RPMI7951 (cell line): ENCODE measurements around the gene TUBA3E. TPM values are rescaled to one million over a fixed set of nuclear protein-coding genes. Genes with fewer than 3 reads are reported as not detected.
A peak's percentile ranks its signal among the peaks of the same experiment; 100 is the strongest.
"Not testable (repeated sequence)": the region's sequence is repeated elsewhere in the genome, so short reads cannot be mapped to it uniquely, and the experiment has no call there.

ENCODE experiments used
- DNase-seq: peaks from one replicate; pipeline ENCODE4 v3.0.0-alpha.2; 2012; ENCODE audit warnings: low read depth
- total RNA-seq: library from RNA; depleted of rRNA; stranded (reverse); fragments of >200 nt; shearing (Covaris generic); gene quantifications from 2 replicates; pipeline ENCODE4 v1.2.3, GENCODE V29; 2014

Gene TUBA3E
- total RNA-seq, 1 experiment from 2014 or later, result not detected

DNA sequence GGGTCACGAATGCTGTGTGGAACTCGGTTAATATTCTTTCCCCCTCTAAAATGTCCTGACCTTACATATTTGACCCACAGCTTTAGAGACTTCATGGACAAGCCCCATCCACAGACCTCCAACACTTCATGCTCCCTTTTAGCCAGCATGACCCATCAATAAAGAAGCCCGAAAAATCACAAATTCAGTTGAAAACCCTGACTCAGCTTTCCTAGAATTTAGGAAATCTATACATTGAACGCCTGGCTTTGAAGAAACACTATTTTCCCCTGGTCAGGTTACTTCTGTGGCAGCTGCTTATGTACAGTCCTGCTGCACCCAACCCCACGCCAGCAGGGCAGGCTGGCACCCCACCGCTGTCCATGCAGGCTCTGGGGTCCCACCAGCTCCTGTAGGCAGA, 6.9 kb downstream of the TUBA3E start:
- DNase-seq, result not testable (repeated sequence)

DNA sequence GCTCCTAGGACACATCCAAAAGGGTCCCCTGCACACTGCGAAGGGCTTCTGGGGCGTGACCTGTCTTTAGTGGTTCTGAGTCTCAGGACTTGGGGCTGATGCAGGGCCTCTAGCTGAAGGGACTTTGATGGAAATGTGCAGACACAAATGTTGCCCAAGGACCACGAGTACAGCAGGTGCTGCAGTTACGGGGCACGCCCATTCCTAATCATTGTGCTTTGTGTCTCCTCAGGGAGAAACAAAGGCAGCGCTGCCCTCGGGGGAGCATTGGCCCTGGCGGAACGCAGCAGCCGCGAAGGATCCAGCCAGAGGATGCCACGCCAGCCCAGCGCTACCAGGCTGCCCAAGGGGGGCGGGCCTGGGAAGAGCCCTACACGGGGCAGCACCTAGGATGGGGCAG, 8.0 kb downstream of the TUBA3E start:
- DNase-seq, result no peak

DNA sequence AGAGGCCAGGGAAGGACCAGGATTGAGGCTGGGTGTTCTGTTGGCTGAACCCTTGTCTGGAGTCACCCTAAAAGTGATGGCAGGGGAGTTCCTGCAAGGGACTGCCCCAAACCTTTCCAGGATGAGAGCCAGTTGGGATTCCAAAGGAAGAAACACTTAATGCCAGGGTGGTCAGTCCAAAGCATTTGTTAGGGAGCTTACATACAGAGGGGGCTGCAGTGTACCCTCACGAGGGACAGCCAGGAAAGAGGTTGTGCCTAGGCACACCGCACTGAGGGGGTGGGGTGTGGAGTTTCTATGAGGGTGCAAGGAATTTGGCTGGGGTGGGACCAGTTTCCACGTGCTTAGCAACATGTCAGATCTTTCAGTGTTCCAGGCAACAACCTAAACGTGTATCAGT, 9.3 kb downstream of the TUBA3E start:
- not testable (repeated sequence) for DNase-seq

DNA sequence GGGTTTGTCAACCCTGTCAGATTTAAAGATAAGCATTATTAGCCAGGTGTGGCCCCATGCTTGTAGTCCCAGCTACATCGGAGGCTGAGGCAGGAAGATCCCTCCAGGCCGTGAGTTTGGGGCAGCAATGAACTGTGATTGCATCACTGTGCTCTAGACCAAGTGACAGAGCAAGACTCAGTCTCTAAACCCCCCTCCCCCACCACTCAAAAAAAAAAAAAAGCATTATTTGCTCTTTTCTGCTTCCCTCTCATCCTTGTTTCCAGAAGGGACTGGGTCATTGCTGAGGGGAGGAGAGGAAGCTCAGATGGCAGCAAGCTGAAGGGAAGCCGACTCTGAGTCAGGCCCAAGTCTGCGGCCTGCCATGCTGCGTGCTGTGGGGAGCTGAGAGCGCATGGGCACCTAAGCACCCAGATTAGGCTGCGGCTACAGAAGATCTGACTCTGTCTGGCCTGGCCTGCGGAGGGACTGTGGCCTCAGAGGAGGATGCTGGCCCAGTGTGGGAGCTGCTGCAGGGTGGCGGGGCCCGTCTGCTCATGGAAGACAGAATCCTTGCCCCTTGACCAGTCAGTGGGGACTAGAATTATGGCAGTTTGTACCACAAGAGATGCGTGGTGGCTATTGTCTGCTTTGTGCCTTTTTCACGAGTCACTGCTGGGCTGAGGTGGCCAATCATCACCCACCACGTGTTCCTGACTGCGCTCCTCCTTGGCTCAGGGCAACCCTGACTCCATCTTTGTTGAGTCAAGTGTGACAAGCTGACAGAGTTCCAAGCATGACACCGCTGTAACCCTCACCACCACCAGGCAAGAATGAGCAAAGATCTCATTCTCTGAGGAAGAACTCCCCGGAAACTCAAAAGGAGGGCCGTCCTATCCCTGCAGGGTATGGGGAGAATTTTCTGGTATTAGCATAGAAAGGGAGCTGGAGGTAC, 10.1 kb downstream of the TUBA3E start:
- not testable (repeated sequence) for DNase-seq

DNA sequence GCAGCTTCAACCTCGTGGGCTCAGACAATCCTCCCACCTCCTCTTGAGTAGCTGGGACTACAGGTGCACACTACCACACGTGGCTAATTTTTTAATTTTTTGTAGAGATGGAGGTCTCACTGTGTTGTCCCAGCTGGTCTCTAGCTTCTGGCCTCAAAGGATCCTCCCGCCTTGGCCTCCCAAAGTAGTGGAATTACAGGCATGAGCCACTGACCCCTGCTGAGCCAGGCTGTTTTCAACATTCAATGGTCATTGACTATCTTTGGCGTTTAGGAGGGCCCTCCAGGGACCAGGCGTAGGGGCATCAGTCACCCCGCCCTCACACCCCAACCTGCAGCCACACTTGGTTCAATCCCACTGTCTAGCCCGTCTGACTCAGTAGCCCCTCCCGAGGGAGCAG, 11.0 kb downstream of the TUBA3E start:
- no peak for DNase-seq

DNA sequence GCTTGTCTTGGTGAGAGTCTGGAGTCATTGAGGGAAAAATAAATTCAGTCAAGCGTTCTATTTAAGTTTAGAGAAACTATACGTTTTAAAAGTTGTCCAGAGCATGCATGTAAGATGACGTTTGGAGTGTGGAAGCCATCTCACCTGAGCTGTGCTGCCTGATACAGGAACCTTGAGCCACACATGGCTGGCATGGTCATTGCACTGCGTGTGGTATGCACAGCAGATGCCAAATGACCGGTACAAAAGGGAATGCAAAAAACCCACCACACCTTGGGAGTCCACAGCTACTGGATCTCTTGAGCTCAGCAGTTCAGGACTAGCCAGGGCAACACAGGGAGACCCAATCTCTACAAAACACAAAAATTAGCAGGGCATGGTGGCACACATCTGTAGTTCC, 11.8 kb downstream of the TUBA3E start:
- no peak for DNase-seq

GRCh38 chr2:130185896-130186295, 12.3 kb downstream of the TUBA3E start:
- no peak for DNase-seq

- no peak for DNase-seq
Observed at GRCh38 chr2:130185436-130185835, 12.8 kb downstream of the TUBA3E start.

- no peak for DNase-seq
Observed at GRCh38 chr2:130183512-130184373, 14.5 kb downstream of the TUBA3E start.

GRCh38 chr2:130182826-130183511, 15.3 kb downstream of the TUBA3E start:
- peak; percentile 9 for DNase-seq

- DNase-seq, result peak; percentile 86
Observed at GRCh38 chr2:130181880-130182682, 16.2 kb downstream of the TUBA3E start, which contains the start of gene MZT2B. TSS of gene MZT2B (plus strand) at chr2:130182262. CDS start at chr2:130182283, 21 bp downstream.

DNA sequence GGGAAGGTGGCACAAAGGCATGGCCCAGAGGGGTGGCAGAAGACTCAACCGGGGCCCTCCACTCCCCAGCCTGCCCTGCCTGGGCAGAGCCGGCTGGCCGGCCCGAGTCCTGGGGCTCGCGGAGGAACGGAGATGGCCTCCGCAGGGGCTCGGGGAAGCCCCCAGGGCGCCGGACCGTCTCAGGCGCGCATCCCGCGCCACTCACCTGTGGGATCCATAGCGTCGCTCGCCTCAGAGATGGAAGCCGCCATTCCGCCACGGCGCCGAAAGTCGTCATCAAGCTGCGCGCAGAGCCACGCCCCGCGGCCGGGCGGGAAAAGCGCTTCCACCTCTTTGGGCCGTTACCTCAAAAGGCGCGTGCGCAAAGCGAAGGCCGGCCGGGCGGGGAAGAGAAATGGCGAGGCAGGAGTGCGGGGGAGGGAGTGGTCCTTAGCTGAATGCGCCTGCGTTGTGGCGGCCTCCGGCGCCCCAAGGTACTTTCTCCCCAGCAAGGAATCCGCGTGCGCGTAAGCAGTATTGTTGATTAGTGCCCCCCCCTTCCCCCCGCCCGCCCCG, 16.8 kb downstream of the TUBA3E start, which contains the start of gene SMPD4:
SMPD4 (minus strand) TSS at position 278 of the 555 bp plus-strand sequence. CDS start 5,010 bp downstream, outside the sequence.
- peak; percentile 93 for DNase-seq

- DNase-seq, result peak; percentile 34
Observed at GRCh38 chr2:130180404-130181324, 17.6 kb downstream of the TUBA3E start.

- DNase-seq, result not testable (repeated sequence)
Observed at GRCh38 chr2:130174866-130175265, 23.4 kb downstream of the TUBA3E start.

- no peak for DNase-seq
Observed at GRCh38 chr2:130169896-130170295, 28.3 kb downstream of the TUBA3E start.

DNA sequence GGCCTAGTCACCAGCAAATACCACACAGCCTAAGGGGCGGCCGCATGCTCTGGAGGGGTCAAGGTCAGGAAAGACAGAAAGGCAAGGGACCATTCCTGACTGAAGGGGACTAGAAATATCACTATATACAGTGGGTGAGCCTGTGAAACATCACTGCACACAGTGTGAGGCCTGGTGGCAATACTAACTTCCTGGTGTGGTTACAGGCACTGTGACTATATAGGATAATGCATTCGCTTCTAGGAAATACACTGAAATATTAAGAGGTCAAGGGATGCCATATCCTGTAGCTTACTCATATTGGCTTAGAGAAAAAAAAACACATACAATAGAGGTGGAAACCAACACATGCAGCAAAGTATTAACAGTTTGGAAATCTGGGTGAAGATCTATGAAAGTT, 29.1 kb downstream of the TUBA3E start:
- not testable (repeated sequence) for DNase-seq

GRCh38 chr2:130166611-130167010, 31.6 kb downstream of the TUBA3E start:
- not testable (repeated sequence) for DNase-seq

GRCh38 chr2:130165293-130166016, 32.8 kb downstream of the TUBA3E start:
- no peak for DNase-seq

GRCh38 chr2:130162968-130163367, 35.3 kb downstream of the TUBA3E start:
- no peak for DNase-seq
